HL-60 (cell line): ENCODE data around the gene SLC12A8.

ENCODE experiments used
- DNase-seq, 2 experiments: peaks; one replicate each; pipeline ENCODE4 v3.0.0-alpha.2; 2010 to 2020; ENCODE audit warnings: low read depth in 1 of 2, low spot score in 1 of 2
- H3K27ac ChIP-seq: fragments of 250-450 bp; sonication (Bioruptor Pico); replicated peaks from 2 replicates; pipeline ENCODE4 v1.5.1; 2020; ENCODE audit warnings: mild to moderate bottlenecking, moderate library complexity
- H3K27me3 ChIP-seq: fragments of 250-450 bp; sonication (Bioruptor Pico); 2 replicates; pipeline ENCODE4 v1.5.1; 2021; ENCODE audit warnings: mild to moderate bottlenecking, moderate library complexity; ENCODE audit not compliant: insufficient read depth, poor library complexity, severe bottlenecking
- H3K4me3 ChIP-seq: replicated peaks from 2 replicates; pipeline ENCODE4 v1.5.1; 2011; ENCODE audit warnings: mild to moderate bottlenecking, control low read depth, low read length; ENCODE audit not compliant: insufficient read depth
- GABPA ChIP-seq: IDR thresholded peaks from 2 replicates; pipeline ENCODE4 v1.6.1; 2012; ENCODE audit warnings: low read depth
- POLR2AphosphoS5 ChIP-seq: IDR thresholded peaks from 2 replicates; pipeline ENCODE4 v1.6.1; 2012; ENCODE audit warnings: low read depth
- REST ChIP-seq: IDR thresholded peaks from 2 replicates; pipeline ENCODE4 v1.6.1; 2012; ENCODE audit warnings: low read depth; ENCODE audit not compliant: insufficient replicate concordance
- SPI1 ChIP-seq: IDR thresholded peaks from 2 replicates; pipeline ENCODE4 v1.6.1; 2012; ENCODE audit warnings: low read depth, mild to moderate bottlenecking, borderline replicate concordance
- TF ChIP-seq, protein P1 (sequence below): IDR thresholded peaks from one replicate; pipeline ENCODE4 v1.5.1; 2011; ENCODE audit warnings: low read length, control low read depth, inconsistent platforms; ENCODE audit not compliant: insufficient read depth

SLC12A8 gene

GRCh38 chr3:125037498-125038150, 174.9 kb downstream of the SLC12A8 start:
- Histone ChIP-seq H3K27ac (no peak overlapping the region), H3K27me3 (no peaks in the 10 kb centered on the region), H3K4me3 (no peak overlapping the region)
- DNase-seq, result no peak
- TF ChIP-seq, protein P1, sequence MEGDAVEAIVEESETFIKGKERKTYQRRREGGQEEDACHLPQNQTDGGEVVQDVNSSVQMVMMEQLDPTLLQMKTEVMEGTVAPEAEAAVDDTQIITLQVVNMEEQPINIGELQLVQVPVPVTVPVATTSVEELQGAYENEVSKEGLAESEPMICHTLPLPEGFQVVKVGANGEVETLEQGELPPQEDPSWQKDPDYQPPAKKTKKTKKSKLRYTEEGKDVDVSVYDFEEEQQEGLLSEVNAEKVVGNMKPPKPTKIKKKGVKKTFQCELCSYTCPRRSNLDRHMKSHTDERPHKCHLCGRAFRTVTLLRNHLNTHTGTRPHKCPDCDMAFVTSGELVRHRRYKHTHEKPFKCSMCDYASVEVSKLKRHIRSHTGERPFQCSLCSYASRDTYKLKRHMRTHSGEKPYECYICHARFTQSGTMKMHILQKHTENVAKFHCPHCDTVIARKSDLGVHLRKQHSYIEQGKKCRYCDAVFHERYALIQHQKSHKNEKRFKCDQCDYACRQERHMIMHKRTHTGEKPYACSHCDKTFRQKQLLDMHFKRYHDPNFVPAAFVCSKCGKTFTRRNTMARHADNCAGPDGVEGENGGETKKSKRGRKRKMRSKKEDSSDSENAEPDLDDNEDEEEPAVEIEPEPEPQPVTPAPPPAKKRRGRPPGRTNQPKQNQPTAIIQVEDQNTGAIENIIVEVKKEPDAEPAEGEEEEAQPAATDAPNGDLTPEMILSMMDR, result no peak
- TF ChIP-seq POLR2AphosphoS5 (no peak), GABPA (no peak), SPI1 (no peak)

DNA sequence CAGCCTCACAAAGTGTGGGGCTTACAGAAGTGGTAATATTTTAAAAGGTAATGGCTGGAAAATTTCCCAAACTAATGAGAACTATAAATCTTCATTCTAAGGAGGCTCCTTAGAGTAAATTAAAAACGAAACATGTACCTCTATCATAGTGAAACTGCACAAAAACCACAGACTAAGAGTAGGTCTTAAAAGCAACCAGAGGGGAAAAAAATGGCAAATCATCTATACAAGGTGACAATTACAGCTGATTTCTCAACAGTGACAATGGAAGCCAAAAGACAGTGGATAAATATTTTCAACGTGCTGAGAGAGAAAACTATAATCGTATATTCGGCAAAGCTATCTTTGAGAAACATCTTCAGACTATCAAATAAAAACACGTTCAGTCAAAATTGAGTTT, 177.3 kb downstream of the SLC12A8 start:
- Histone ChIP-seq H3K27ac (no peak overlapping the region), H3K4me3 (no peak overlapping the region), H3K27me3 (no peaks in the 10 kb centered on the region)
- no peak for DNase-seq
- TF ChIP-seq GABPA, result no peak
- TF ChIP-seq, protein P1, result no peak
- TF ChIP-seq REST, result no peak

GRCh38 chr3:125033616-125034015, 178.9 kb downstream of the SLC12A8 start:
- TF ChIP-seq POLR2AphosphoS5 (no peak), REST (no peak), SPI1 (no peak), GABPA (no peak)
- TF ChIP-seq, protein P1, result no peak
- Histone ChIP-seq H3K27ac (no peak overlapping the region), H3K4me3 (no peak overlapping the region), H3K27me3 (no peaks in the 10 kb centered on the region)
- no peak for DNase-seq

GRCh38 chr3:125033135-125033534, 179.4 kb downstream of the SLC12A8 start:
- no peak overlapping the region for H3K27ac ChIP-seq
- no peak overlapping the region for H3K4me3 ChIP-seq
- no peak for DNase-seq
- TF ChIP-seq, protein P1, result no peak
- TF ChIP-seq REST, result no peak
- TF ChIP-seq GABPA, result no peak
- TF ChIP-seq POLR2AphosphoS5, result no peak
- TF ChIP-seq SPI1, result no peak
- H3K27me3 ChIP-seq, result no peaks in the 10 kb centered on the region
